HG03039 (cell line): ENCODE measurements around the gene SEPTIN8.
"Not testable (repeated sequence)": the region's sequence is repeated elsewhere in the genome, so short reads cannot be mapped to it uniquely, and the experiment has no call there.

Experiments
- ATAC-seq: cut with Tn5 transposase; IDR thresholded peaks from one replicate; pipeline ENCODE4 v1.9.1; 2021; ENCODE audit warnings: mild to moderate bottlenecking, moderate library complexity; ENCODE audit not compliant: unreplicated experiment

Gene SEPTIN8

DNA sequence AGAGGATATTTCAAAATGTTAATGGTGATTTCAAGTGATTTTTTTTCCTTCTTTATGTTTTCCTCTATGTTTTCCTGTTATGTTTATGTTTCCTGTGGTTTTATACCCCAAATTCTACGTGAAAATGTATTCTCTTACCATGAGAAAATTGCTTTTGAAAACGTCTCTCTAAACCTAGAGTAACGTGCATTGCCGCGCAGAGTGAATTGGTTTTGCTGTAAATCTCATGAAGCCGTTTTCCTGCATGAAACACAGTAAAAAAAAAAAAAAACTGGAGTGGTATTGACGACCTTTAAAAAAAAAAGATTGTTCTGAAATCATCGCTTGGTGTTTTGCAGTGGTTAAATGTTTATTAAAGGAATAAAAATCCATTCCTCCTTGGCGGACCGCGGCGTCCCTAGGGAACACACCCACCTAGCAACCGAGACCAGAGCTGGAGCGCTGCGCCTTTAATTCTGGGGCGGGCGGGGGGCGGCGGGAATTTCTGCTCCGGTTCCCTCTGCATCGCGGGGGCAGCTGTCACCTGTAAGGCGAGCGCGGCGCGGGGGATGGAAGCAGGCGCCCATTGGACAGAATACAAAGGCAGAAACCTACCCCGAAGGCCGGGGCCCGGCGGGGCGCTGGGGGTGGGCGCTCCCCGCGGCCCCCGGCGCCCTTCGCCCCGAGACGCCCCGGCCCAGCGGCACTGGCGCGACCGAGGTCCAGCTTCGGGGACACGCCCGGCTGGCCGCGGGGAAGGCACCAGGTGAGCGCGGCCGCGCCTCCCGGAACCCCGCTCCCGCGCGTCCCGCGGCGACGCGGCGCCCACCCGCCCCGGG lies 36.0 kb upstream of the SEPTIN8 start, which contains the start of gene SOWAHA:
TSS of gene SOWAHA (plus strand) at position 522 of the 818 bp plus-strand sequence. CDS start 320 bp downstream, outside the sequence.
- ATAC-seq, result no peak

GRCh38 chr5:132812123-132812765 lies 35.2 kb upstream of the SEPTIN8 start:
- ATAC-seq, result no peak

GRCh38 chr5:132810605-132811004 lies 33.6 kb upstream of the SEPTIN8 start:
- ATAC-seq, result no peak

- no peak for ATAC-seq
These were observed 31.8 kb upstream of the SEPTIN8 start for GRCh38 chr5:132808866-132809265.

GRCh38 chr5:132808448-132808847 lies 31.4 kb upstream of the SEPTIN8 start:
- no peak for ATAC-seq

DNA sequence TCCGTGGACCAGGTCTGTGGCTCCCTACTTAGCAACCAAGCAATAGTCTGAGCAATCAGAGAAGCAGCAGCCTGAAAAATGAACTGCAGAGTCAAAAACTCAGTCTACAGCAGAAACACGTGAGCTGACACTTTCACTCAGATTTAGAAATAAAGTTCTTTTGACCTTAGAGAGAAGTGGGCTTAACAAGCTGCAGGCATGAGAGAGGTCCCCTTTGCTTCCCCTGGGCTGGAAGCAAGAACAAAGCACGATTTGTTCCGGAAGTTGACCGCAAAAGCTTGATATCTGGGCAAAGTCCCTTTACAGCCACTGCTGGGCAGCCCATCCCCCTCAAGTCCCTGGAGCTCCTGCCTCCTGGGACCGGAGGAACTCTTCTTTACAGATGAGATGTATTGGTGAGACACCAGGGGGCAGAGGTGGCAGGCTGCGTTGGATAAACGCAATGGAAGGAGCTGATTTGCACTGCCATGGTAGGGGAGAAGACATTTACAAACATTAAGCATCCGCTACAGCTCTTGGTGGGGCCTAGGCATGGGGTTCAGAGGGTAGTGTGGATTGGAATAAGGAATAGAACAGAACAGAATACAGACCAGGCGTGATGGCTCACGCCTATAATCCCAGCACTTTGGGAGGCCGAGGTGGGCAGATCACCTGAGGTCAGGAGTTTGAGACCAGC lies 30.3 kb upstream of the SEPTIN8 start:
- no peak for ATAC-seq

- ATAC-seq, result not testable (repeated sequence)
These were observed 29.7 kb upstream of the SEPTIN8 start for GRCh38 chr5:132806804-132807162.

GRCh38 chr5:132805872-132806271 lies 28.8 kb upstream of the SEPTIN8 start:
- not testable (repeated sequence) for ATAC-seq

- not testable (repeated sequence) for ATAC-seq
These were observed 27.2 kb upstream of the SEPTIN8 start for GRCh38 chr5:132804219-132804618.

GRCh38 chr5:132802685-132803066 lies 25.6 kb upstream of the SEPTIN8 start:
- not testable (repeated sequence) for ATAC-seq

DNA sequence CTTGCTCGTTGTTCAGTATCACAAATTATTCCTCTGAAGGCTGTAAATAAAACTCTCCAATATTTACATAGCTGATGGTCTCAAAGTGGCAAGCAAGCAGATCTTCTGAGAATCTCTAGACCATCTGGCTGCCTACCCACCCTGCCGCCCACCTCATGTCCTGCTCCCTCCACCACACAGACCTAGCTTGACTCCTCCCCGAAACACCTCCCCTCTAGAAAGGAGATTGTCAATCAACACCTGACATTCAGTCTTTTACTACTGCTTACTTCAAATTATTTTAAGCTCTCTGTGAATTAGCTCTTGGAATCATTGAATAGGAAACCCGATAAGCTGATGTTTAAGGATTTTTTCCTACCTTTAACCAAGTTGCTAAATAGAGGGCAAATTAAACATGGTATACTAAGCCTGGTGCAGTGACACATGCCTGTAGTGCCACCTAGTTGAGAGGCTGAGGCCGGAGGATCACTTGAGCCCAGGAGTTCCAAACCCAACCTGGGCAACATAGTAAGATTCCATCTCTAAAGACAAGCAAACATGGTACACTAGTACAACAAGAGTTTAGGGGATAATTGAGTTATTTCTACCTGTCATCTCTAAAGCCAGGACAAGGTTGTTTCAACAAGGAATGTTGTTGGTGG lies 25.1 kb upstream of the SEPTIN8 start:
- ATAC-seq, result no peak

DNA sequence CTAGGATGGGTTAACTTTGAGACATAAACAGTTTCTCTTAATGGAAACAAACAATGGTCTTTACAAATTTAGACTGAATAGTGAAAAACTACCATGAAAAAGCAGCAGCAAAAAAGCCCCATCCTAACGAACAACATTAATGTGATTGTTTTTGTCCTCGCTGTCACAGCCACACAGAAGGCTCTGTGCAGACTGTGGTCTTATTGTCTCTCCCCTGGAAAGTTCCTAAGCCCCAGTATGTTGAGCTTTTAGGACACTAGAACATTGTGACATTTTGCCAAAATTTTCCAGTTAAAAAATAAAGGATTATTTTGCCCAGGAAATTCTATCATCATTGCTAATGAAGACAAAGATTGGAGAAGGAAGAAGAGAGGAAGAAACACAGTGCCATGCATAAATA lies 23.5 kb upstream of the SEPTIN8 start:
- no peak for ATAC-seq

DNA sequence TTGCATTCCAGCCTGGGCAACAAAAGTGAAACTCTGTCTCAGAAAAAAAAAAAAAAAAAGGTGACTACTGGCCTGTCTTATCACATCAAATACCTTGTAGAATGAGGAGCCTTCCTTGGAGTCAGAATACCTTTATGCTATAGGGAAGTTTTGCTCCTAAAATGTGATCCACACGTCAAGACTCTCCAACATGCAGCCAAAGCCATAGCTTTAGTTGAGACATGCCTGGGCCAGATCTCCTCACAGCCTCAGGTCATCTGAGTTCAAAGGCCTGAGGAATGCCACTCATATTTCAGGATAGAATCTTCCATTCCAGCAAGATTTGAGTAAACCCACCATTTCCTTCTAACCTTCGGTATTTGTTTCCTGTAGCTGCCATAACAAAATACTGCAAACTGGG lies 22.4 kb upstream of the SEPTIN8 start:
- ATAC-seq, result no peak

GRCh38 chr5:132797651-132798050 lies 20.6 kb upstream of the SEPTIN8 start:
- ATAC-seq, result no peak

- ATAC-seq, result no peak
These were observed 14.0 kb upstream of the SEPTIN8 start for GRCh38 chr5:132791026-132791425.

- no peak for ATAC-seq
These were observed 13.3 kb upstream of the SEPTIN8 start for GRCh38 chr5:132790201-132790865.

DNA sequence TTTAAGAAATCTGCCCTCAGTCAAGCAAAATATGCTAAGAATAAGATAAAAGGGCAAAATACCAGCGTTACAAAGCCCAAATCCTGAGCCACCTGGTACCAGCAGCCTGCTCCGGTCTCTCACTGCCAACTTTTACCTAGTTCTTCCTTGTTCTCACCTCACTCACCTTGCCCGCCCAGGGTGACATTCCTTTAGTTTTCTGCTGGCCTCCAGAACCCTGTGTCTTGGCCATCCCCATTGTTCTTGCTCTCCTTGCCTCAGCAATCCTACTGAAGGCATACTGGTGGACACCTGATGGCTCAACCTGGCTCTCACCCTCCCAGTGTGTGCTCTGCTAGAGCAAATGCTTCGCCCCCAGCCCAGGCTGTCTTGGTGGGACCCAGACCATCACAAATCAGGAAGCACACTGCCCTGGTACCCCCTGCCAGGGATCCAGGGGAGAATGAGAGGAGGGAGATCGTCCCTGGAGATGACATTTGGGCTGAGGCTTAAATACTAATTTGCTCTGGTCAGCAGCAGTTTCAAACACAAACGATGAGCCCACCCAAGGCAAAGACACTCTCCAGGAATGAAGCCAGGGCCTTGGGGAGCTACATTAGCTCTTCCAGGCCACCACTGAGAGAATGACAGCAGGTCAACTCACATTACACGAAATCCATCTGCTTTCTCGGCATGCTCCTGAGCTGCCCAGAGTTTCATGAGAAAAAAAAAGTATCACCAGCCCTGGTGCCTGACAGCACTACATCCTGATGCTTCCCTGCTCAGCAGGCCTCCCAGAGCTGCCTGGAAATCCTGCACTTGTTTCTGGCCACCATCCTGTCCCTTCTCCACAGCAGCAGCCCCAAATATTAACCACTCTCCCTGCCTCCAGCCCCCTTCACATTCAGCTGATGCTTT lies 12.2 kb upstream of the SEPTIN8 start:
- ATAC-seq, result no peak

DNA sequence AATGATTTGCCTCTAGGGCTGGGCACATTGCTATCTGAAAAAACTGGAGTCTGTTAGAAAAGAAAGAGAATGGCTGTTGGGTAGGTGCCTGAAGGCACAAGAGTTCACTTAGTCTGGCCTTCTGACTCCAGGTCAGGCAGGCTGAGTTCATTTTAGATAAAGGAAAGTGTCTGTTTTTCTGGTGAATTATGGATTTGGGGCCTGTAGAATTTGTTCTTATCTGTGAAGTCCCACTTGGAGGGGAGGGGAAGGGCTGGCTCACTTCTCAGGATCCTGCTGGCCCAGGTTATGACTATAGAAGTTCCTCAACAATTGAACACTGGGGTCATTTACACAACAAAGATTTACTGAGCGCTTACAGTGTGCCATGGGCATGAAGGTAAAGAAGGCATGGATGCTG lies 11.5 kb upstream of the SEPTIN8 start:
- ATAC-seq, result no peak

- ATAC-seq, result no peak
These were observed 10.0 kb upstream of the SEPTIN8 start for GRCh38 chr5:132787076-132787475.

- ATAC-seq, result no peak
These were observed 8.8 kb upstream of the SEPTIN8 start for GRCh38 chr5:132785864-132786263.
